Activated T-helper 1 cell treated with anti-CD3 and anti-CD28 coated beads, Interleukin-2, amount 50 U/mL, for 16 hours (primary cell): Measurements from ENCODE around the gene CADPS.

Experiments used
- DNase-seq, 2 donors: peaks; one replicate each; pipeline ENCODE4 v3.0.0-alpha.2; 2020; ENCODE audit warnings: low read depth in 1 of 2, low spot score in 1 of 2

The CADPS gene

GRCh38 chr3:62688812-62689211, 186.4 kb downstream of the CADPS start:
- no peak for DNase-seq

- DNase-seq, result no peak
These were observed 187.2 kb downstream of the CADPS start for GRCh38 chr3:62688050-62688449.

- no peak for DNase-seq
These were observed 188.5 kb downstream of the CADPS start for GRCh38 chr3:62686503-62687294.

GRCh38 chr3:62682826-62683225, 192.4 kb downstream of the CADPS start:
- DNase-seq, result no peak

GRCh38 chr3:62679988-62680387, 195.2 kb downstream of the CADPS start:
- no peak for DNase-seq

- DNase-seq, result no peak
These were observed 196.4 kb downstream of the CADPS start for GRCh38 chr3:62678841-62679240.

GRCh38 chr3:62677926-62678325, 197.3 kb downstream of the CADPS start:
- no peak for DNase-seq

GRCh38 chr3:62676689-62677271, 198.4 kb downstream of the CADPS start:
- no peak for DNase-seq

- DNase-seq, result no peak
These were observed 199.7 kb downstream of the CADPS start for GRCh38 chr3:62675492-62675891.

GRCh38 chr3:62672988-62673313, 202.3 kb downstream of the CADPS start:
- no peak for DNase-seq

GRCh38 chr3:62672270-62672987, 202.8 kb downstream of the CADPS start:
- no peak for DNase-seq

- no peak for DNase-seq
These were observed 204.9 kb downstream of the CADPS start for GRCh38 chr3:62670351-62670750.

- no peak for DNase-seq
These were observed 206.1 kb downstream of the CADPS start for GRCh38 chr3:62669161-62669560.

- no peak for DNase-seq
These were observed 207.5 kb downstream of the CADPS start for GRCh38 chr3:62667714-62668113.

GRCh38 chr3:62665627-62666437, 209.4 kb downstream of the CADPS start:
- DNase-seq, result no peak

GRCh38 chr3:62662677-62663076, 212.5 kb downstream of the CADPS start:
- DNase-seq, result no peak

GRCh38 chr3:62659660-62660059, 215.6 kb downstream of the CADPS start:
- no peak for DNase-seq

- no peak for DNase-seq
These were observed 219.5 kb downstream of the CADPS start for GRCh38 chr3:62655691-62656063.

GRCh38 chr3:62655056-62655690, 220.0 kb downstream of the CADPS start:
- DNase-seq, result no peak

GRCh38 chr3:62653796-62654195, 221.4 kb downstream of the CADPS start:
- no peak for DNase-seq

- no peak for DNase-seq
These were observed 227.5 kb downstream of the CADPS start for GRCh38 chr3:62647711-62648110.
